Kidney (tissue), 14 donors: ENCODE results near the gene COL23A1. TPM values are rescaled to one million over a fixed set of nuclear protein-coding genes. Genes with fewer than 3 reads are reported as not detected.

Experiments used
- DNase-seq, 5 donors: peaks; one replicate each; pipeline ENCODE4 v3.0.0-alpha.2; 2013 to 2020
- FAIRE-seq: peaks from 2 replicates; lab custom pipeline; 2012; peaks lifted over from hg19 to GRCh38; lab: Jason Lieb, UNC
- H3K27ac ChIP-seq, 2 donors: one replicate each; pipeline ENCODE4 v1.7.0; 2013; ENCODE audit warnings: low read depth in 2 of 2, low read length in 2 of 2, inconsistent platforms in 1 of 2
- H3K27me3 ChIP-seq: one replicate; pipeline ENCODE4 v1.7.1; 2013; ENCODE audit warnings: low read length, inconsistent platforms; ENCODE audit not compliant: control insufficient read depth, insufficient read depth
- H3K36me3 ChIP-seq, 3 donors: one replicate each; pipeline versions ENCODE4 v1.7.0 to v1.7.1; 2013; ENCODE audit warnings: low read length in 3 of 3, control low read depth in 1 of 3, inconsistent platforms in 1 of 3; ENCODE audit not compliant: insufficient read depth in 3 of 3, control insufficient read depth in 2 of 3
- H3K4me1 ChIP-seq, 3 donors: one replicate each; pipeline versions ENCODE4 v1.7.0 to v1.7.1; 2013; ENCODE audit warnings: low read length in 3 of 3, inconsistent platforms in 1 of 3, low read depth in 1 of 3; ENCODE audit not compliant: control insufficient read depth in 2 of 3, insufficient read depth in 2 of 3
- H3K4me3 ChIP-seq, 3 donors: one replicate each; pipeline versions ENCODE4 v1.7.0 to v1.8.1; 2013; ENCODE audit warnings: low read length in 3 of 3, control low read depth in 1 of 3, inconsistent platforms in 1 of 3
- H3K9ac ChIP-seq, 3 donors: one replicate each; pipeline versions ENCODE4 v1.7.0 to v1.7.1; 2013; ENCODE audit warnings: low read length in 3 of 3, control low read depth in 1 of 3, inconsistent platforms in 1 of 3
- H3K9me3 ChIP-seq, 3 donors: one replicate each; pipeline versions ENCODE4 v1.7.0 to v1.7.1; 2013; ENCODE audit warnings: low read length in 3 of 3, control low read depth in 1 of 3, inconsistent platforms in 1 of 3; ENCODE audit not compliant: control insufficient read depth in 2 of 3, insufficient read depth in 1 of 3
- CTCF ChIP-seq: IDR thresholded peaks from 3 replicates; pipeline ENCODE4 v1.5.1; 2012; ENCODE audit warnings: mild to moderate bottlenecking, moderate library complexity, borderline replicate concordance; ENCODE audit not compliant: insufficient read depth; ENCODE audit errors: extremely low read depth
- intact Hi-C: fragments of 100-400 bp; cut with DNase I; formaldehyde crosslinking; loops from one replicate; pipeline ENCODE4 v1.11.1; 2022
- polyA plus RNA-seq: library from polyadenylated mRNA; stranded (reverse); fragments of 350-450 nt; fragmentation: Illumina TruSeq; extraction: RNeasy Lipid Tissue Mini Kit (QIAGEN cat#74804); gene quantifications from one replicate; pipeline ENCODE4 v1.2.3, GENCODE V29; 2014; ENCODE audit warnings: low read depth, low replicate concordance; ENCODE audit not compliant: insufficient read depth
- total RNA-seq: library from RNA; stranded (reverse); fragmentation: NEBNext Ultra II Directional; extraction: Animal tissue kit (Norgen Biotek cat#: 25700); gene quantifications from one replicate; pipeline ENCODE4 v1.2.1, GENCODE V29; 2021
- donor health status: control.
- donor health status: control.
- donor health status: control.
- donor health status: control.
- donor health status: control.
- donor health status: DM: yes; HTN: yes; CAD: no.
- donor health status: Normal renal cell carcinoma (clear cell type).

Gene COL23A1
- total and polyA plus RNA-seq, 2 donors from 2014 or later, result 4.1 to 8.7 TPM

DNA sequence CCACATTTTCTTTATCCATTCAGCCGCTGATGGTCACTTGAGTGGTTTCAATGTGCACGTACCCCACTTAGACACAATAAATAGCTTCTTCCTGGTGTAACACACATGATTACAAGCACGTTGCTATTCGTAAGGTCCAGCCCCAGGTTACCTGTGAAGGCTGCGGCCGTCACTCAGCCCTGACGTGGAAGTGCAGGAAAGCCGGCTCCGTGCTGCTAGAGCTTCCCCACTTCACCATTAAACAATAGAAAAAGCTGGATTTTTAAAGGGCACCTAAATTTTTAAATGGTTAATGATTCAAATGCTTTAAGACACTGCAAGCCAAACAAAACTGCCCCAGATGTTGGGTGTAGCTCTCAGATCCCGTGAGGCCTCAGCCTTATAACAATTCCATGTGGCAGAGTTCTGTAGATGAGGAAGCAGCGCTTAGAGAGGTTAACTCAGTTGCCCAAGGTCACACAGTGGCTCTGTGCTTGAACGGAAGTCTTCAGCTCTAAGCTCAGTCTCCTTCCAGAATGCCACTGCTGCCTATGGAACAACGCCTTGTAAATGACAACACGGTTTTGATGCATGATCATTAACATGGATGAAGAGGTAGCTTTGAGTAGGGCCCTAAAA, 125.7 kb downstream of the COL23A1 start:
- Histone ChIP-seq H3K9me3 (no peaks in the 10 kb centered on the region), H3K27me3 (no peaks in the 10 kb centered on the region), H3K4me3 (no peak overlapping the region), H3K9ac (no peak overlapping the region), H3K36me3 (no peaks in the 10 kb centered on the region), H3K27ac (no peak overlapping the region), H3K4me1 (peaks cover 0 to 16% (median 15%) of the 10 kb centered on the region in 3 donors)
- TF ChIP-seq CTCF, result no peak
- DNase-seq, result peak in 1 of 5 donors; percentile 20
- FAIRE-seq, result no peak
- intact Hi-C loops, result no loop called here

DNA sequence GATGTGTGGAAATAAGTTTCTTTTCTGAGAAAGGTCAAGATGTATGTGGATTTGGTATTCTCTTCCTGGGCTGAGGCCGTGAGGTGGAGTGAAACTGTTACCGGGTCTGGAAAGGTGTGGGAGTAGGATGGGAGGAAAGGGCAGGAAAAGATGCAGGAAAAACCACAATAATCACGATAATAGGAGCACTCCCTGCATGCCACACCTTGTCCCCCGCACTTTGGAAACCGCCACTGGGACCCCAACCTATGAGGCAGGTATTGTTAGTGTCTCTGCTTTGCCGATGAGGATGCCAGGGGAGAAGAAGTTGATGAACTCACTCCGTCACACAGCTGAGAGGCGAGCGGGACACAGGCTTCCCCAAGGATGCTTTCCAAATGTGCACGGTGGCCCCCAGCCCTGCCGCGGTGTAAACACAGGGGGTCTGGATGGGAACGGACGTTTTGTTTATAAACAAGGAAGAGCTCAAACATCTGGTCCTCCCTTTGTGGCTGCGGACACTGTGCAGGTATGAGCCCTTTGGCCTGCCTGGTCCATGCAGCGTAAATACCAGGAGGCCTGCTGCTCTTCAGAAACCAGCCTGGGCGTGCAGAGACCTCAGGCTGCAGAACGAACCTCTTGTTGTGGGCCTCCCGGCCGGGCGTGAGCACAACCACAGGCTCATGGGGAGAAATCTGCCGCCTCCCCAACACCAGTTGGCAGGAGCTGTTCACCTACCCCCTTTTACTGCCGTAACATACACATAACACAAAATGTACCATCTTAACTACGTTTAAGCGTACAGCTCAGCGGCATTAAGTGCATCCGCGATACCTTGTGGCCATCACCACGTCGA, 126.7 kb downstream of the COL23A1 start:
- Histone ChIP-seq H3K9ac (no peak overlapping the region), H3K4me3 (no peak overlapping the region), H3K9me3 (no peaks in the 10 kb centered on the region), H3K36me3 (no peaks in the 10 kb centered on the region), H3K4me1 (peaks cover 0 to 16% (median 15%) of the 10 kb centered on the region in 3 donors), H3K27ac (peak overlapping the region in 1 of 2 donors; percentile 23), H3K27me3 (no peaks in the 10 kb centered on the region)
- no peak for TF ChIP-seq CTCF
- intact Hi-C loops, result no loop called here
- FAIRE-seq (no peak), DNase-seq (peak in 1 of 5 donors; percentile 52)

DNA sequence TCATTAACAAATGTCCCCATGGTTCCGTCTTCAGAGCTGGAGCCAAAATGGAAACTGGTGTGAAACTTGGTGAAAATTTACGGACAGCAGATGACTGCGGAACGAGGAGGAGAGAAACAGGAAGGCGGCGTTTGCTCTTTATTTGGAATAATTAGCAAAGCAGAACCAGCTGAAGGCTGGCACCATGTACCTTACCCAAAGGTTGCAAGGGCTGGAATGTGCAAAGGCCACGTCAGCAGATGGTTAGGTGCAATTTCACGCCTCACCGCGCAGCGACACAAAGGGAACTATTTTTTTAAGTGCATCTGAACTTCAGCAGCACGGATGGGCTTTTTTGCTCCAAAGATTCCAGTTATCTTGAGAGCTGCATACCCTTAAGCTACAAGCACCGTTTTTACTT, 127.4 kb downstream of the COL23A1 start:
- H3K9me3 ChIP-seq, result no peaks in the 10 kb centered on the region
- no peak overlapping the region for H3K9ac ChIP-seq
- no peak for TF ChIP-seq CTCF
- no peak overlapping the region for H3K27ac ChIP-seq
- no peak overlapping the region for H3K4me3 ChIP-seq
- DNase-seq, result peak; percentile 79 to 90 (median 85)
- H3K27me3 ChIP-seq, result no peaks in the 10 kb centered on the region
- FAIRE-seq, result no peak
- peaks cover 0 to 15% (median 12%) of the 10 kb centered on the region in 3 donors for H3K4me1 ChIP-seq
- intact Hi-C loops, result no loop called here
- H3K36me3 ChIP-seq, result no peaks in the 10 kb centered on the region
